Trophoblast cell (in vitro differentiated cells and primary cell): ENCODE results near the gene ZFYVE1.
A peak's percentile ranks its signal among the peaks of the same experiment; 100 is the strongest.
"Not testable (repeated sequence)": the region's sequence is repeated elsewhere in the genome, so short reads cannot be mapped to it uniquely, and the experiment has no call there.

Experiments
- DNase-seq, 2 donors: peaks; one replicate each; pipeline ENCODE4 v3.0.0-alpha.2; 2016
- H2AFZ ChIP-seq: 2 replicates; pipeline ENCODE4 v1.6.1; 2013; ENCODE audit warnings: low read length, moderate library complexity, mild to moderate bottlenecking; ENCODE audit not compliant: insufficient read depth, poor library complexity
- H2AK5ac ChIP-seq: 2 replicates; pipeline ENCODE4 v1.6.1; 2013; ENCODE audit warnings: mild to moderate bottlenecking, low read length
- H2BK120ac ChIP-seq: 2 replicates; pipeline ENCODE4 v1.6.1; 2013; ENCODE audit warnings: low read length, mild to moderate bottlenecking, moderate library complexity; ENCODE audit not compliant: insufficient read depth, poor library complexity
- H2BK12ac ChIP-seq: 2 replicates; pipeline ENCODE4 v1.6.1; 2013; ENCODE audit warnings: mild to moderate bottlenecking, low read length, moderate library complexity
- H2BK5ac ChIP-seq: 2 replicates; pipeline ENCODE4 v1.6.1; 2013; ENCODE audit warnings: low read length, low read depth, moderate library complexity, mild to moderate bottlenecking; ENCODE audit not compliant: poor library complexity
- H3K14ac ChIP-seq: 2 replicates; pipeline ENCODE4 v1.6.1; 2013; ENCODE audit warnings: mild to moderate bottlenecking, low read length
- H3K18ac ChIP-seq: 2 replicates; pipeline ENCODE4 v1.6.1; 2013; ENCODE audit warnings: mild to moderate bottlenecking, low read length
- H3K23ac ChIP-seq: 2 replicates; pipeline ENCODE4 v1.6.1; 2013; ENCODE audit warnings: low read length
- H3K27ac ChIP-seq: 2 replicates; pipeline ENCODE4 v1.5.1; 2013; ENCODE audit warnings: low read depth, mild to moderate bottlenecking, inconsistent platforms, low read length, moderate library complexity
- H3K27me3 ChIP-seq: 2 replicates; pipeline ENCODE4 v1.6.1; 2013; ENCODE audit warnings: inconsistent platforms, mild to moderate bottlenecking, low read length, moderate library complexity; ENCODE audit not compliant: insufficient read depth
- H3K36me3 ChIP-seq, 2 experiments: 1 replicate in 1 of 2; 2 replicates in 1 of 2; pipeline ENCODE4 v1.6.1; 2013; ENCODE audit warnings: low read length in 2 of 2, mild to moderate bottlenecking in 2 of 2, moderate library complexity in 1 of 2; ENCODE audit not compliant: insufficient read depth in 2 of 2, control insufficient read depth in 1 of 2
- H3K4ac ChIP-seq: 2 replicates; pipeline ENCODE4 v1.6.1; 2013; ENCODE audit warnings: low read depth, mild to moderate bottlenecking, low read length, moderate library complexity
- H3K4me1 ChIP-seq, 2 experiments: 1 replicate in 1 of 2; 2 replicates in 1 of 2; pipeline ENCODE4 v1.6.1; 2013; ENCODE audit warnings: low read length in 2 of 2, mild to moderate bottlenecking in 2 of 2, moderate library complexity in 1 of 2; ENCODE audit not compliant: insufficient read depth in 2 of 2, control insufficient read depth in 1 of 2
- H3K4me2 ChIP-seq: 2 replicates; pipeline ENCODE4 v1.6.1; 2013; ENCODE audit warnings: inconsistent platforms, mild to moderate bottlenecking, low read length, moderate library complexity
- H3K4me3 ChIP-seq: 2 replicates; pipeline ENCODE4 v1.5.1; 2013; ENCODE audit warnings: mild to moderate bottlenecking, low read depth, low read length, inconsistent platforms
- H3K79me1 ChIP-seq: one replicate; pipeline ENCODE4 v1.6.1; 2013; ENCODE audit warnings: low read length
- H3K79me2 ChIP-seq: 2 replicates; pipeline ENCODE4 v1.6.1; 2013; ENCODE audit warnings: low read length, mild to moderate bottlenecking; ENCODE audit not compliant: control insufficient read depth, insufficient read depth, poor library complexity
- H3K9ac ChIP-seq: 2 replicates; pipeline ENCODE4 v1.6.1; 2013; ENCODE audit warnings: mild to moderate bottlenecking, low read length
- H3K9me3 ChIP-seq: 2 replicates; pipeline ENCODE4 v1.6.1; 2013; ENCODE audit warnings: low read depth, mild to moderate bottlenecking, control low read depth, inconsistent platforms, low read length; ENCODE audit not compliant: insufficient read depth
- H4K12ac ChIP-seq: 2 replicates; pipeline ENCODE4 v1.6.1; 2013; ENCODE audit warnings: low read depth, mild to moderate bottlenecking, low read length, moderate library complexity
- H4K8ac ChIP-seq: 2 replicates; pipeline ENCODE4 v1.6.1; 2013; ENCODE audit warnings: low read depth, mild to moderate bottlenecking, low read length, moderate library complexity
- H4K91ac ChIP-seq: one replicate; pipeline ENCODE4 v1.6.1; 2013; ENCODE audit warnings: low read depth, mild to moderate bottlenecking, low read length, moderate library complexity
- WGBS: extraction: QIAGEN DNeasy Blood & Tissue Kit; methylation state at CpG from one replicate; pipeline ENCODE4 v1.1.7; 2013; ENCODE audit warnings: missing lambda C conversion rate; ENCODE audit not compliant: insufficient read length, insufficient coverage; ENCODE audit errors: extremely low coverage; 5-methylcytosine and 5-hydroxymethylcytosine counted together

Gene ZFYVE1

GRCh38 chr14:72962336-72962754 is 64.6 kb downstream of the ZFYVE1 start:
- no CpG with 5 or more reads among the region's 10 CpGs for WGBS
- not testable (repeated sequence) for DNase-seq, H3K23ac ChIP-seq, H3K4me3 ChIP-seq, H3K27ac ChIP-seq, H3K9ac ChIP-seq, H3K14ac ChIP-seq, H2AK5ac ChIP-seq, H4K91ac ChIP-seq, H3K79me2 ChIP-seq, H2BK120ac ChIP-seq, H3K4me2 ChIP-seq, H2BK12ac ChIP-seq, H4K12ac ChIP-seq, H3K18ac ChIP-seq, H3K4ac ChIP-seq, H2BK5ac ChIP-seq, H2AFZ ChIP-seq, H4K8ac ChIP-seq, H3K4me1 ChIP-seq, H3K27me3 ChIP-seq, H3K79me1 ChIP-seq, H3K9me3 ChIP-seq
- peaks cover 17 to 26% of the 10 kb centered on the region in 2 experiments for H3K36me3 ChIP-seq

- no peaks in the 10 kb centered on the region for H3K27me3 ChIP-seq
- no peak overlapping the region for H3K23ac ChIP-seq
- H3K9ac ChIP-seq = no peak overlapping the region
- H3K4me2 ChIP-seq = no peak overlapping the region
- no peaks in the 10 kb centered on the region for H3K79me1 ChIP-seq
- H2BK12ac ChIP-seq = no peak overlapping the region
- peaks cover 17 to 27% of the 10 kb centered on the region in 2 experiments for H3K36me3 ChIP-seq
- H3K9me3 ChIP-seq = no peaks in the 10 kb centered on the region
- no peak overlapping the region for H2AFZ ChIP-seq
- no peak overlapping the region for H4K8ac ChIP-seq
- no peak overlapping the region for H2BK120ac ChIP-seq
- H2AK5ac ChIP-seq = no peak overlapping the region
- no peak overlapping the region for H2BK5ac ChIP-seq
- H3K4me1 ChIP-seq = no peaks in the 10 kb centered on the region
- WGBS = no CpG with 5 or more reads among the region's 10 CpGs
- H3K4me3 ChIP-seq = no peak overlapping the region
- H3K27ac ChIP-seq = no peak overlapping the region
- H3K14ac ChIP-seq = no peak overlapping the region
- no peaks in the 10 kb centered on the region for H3K79me2 ChIP-seq
- no peak overlapping the region for H3K18ac ChIP-seq
- no peak overlapping the region for H4K12ac ChIP-seq
- no peak overlapping the region for H4K91ac ChIP-seq
- no peak overlapping the region for H3K4ac ChIP-seq
- peak; percentile 74 to 86 for DNase-seq
These were observed 65.1 kb downstream of the ZFYVE1 start for GRCh38 chr14:72961579-72962335.

- not testable (repeated sequence) for H3K79me2 ChIP-seq, H2AK5ac ChIP-seq, H3K18ac ChIP-seq, H3K14ac ChIP-seq, H2AFZ ChIP-seq, H2BK12ac ChIP-seq, H3K9ac ChIP-seq, H4K8ac ChIP-seq, H3K27me3 ChIP-seq, H3K4ac ChIP-seq, H2BK5ac ChIP-seq, H4K91ac ChIP-seq, H3K4me3 ChIP-seq, H4K12ac ChIP-seq, H2BK120ac ChIP-seq, H3K4me2 ChIP-seq, H3K27ac ChIP-seq, H3K79me1 ChIP-seq, H3K23ac ChIP-seq, H3K4me1 ChIP-seq, H3K9me3 ChIP-seq
- peaks cover 23 to 34% of the 10 kb centered on the region in 2 experiments for H3K36me3 ChIP-seq
- DNase-seq = peak; percentile 12 to 63
- no CpG with 5 or more reads among the region's 4 CpGs for WGBS
These were observed 65.9 kb downstream of the ZFYVE1 start for GRCh38 chr14:72961016-72961415.

GRCh38 chr14:72958548-72958947 is 68.4 kb downstream of the ZFYVE1 start:
- no peak overlapping the region for H2AK5ac ChIP-seq
- H3K4me3 ChIP-seq = no peak overlapping the region
- H3K18ac ChIP-seq = no peak overlapping the region
- H2BK12ac ChIP-seq = no peak overlapping the region
- no peak overlapping the region for H3K27ac ChIP-seq
- H3K36me3 ChIP-seq = peaks cover 35 to 46% of the 10 kb centered on the region in 2 experiments
- no peaks in the 10 kb centered on the region for H3K79me1 ChIP-seq
- H3K14ac ChIP-seq = no peak overlapping the region
- no peak overlapping the region for H2BK5ac ChIP-seq
- no peak overlapping the region for H4K12ac ChIP-seq
- no peak overlapping the region for H2AFZ ChIP-seq
- no peak overlapping the region for H2BK120ac ChIP-seq
- no peaks in the 10 kb centered on the region for H3K79me2 ChIP-seq
- H3K4me1 ChIP-seq = no peaks in the 10 kb centered on the region
- no peaks in the 10 kb centered on the region for H3K9me3 ChIP-seq
- WGBS = no CpG with 5 or more reads among the region's 15 CpGs
- H3K27me3 ChIP-seq = no peaks in the 10 kb centered on the region
- no peak overlapping the region for H3K23ac ChIP-seq
- DNase-seq = no peak
- no peak overlapping the region for H3K4me2 ChIP-seq
- H4K91ac ChIP-seq = no peak overlapping the region
- no peak overlapping the region for H3K4ac ChIP-seq
- no peak overlapping the region for H4K8ac ChIP-seq
- no peak overlapping the region for H3K9ac ChIP-seq
